Progenitor cell of endocrine pancreas (in vitro differentiated cells): ENCODE measurements around the gene ALLC. TPM values are rescaled to one million over a fixed set of nuclear protein-coding genes. Genes with fewer than 3 reads are reported as not detected.

Experiments used
- DNase-seq: peaks from one replicate; pipeline ENCODE4 v3.0.0; 2021; ENCODE audit warnings: low spot score; ENCODE audit not compliant: unreplicated experiment
- H3K27ac Mint-ChIP-seq: 2 replicates; pipeline ENCODE4 v1.8.0; 2021; ENCODE audit warnings: mild to moderate bottlenecking, moderate library complexity, mixed read lengths
- H3K27me3 Mint-ChIP-seq: 2 replicates; pipeline ENCODE4 v1.8.0; 2021; ENCODE audit warnings: mixed read lengths
- H3K36me3 Mint-ChIP-seq: 2 replicates; pipeline ENCODE4 v1.8.0; 2022; ENCODE audit warnings: mixed read lengths; ENCODE audit not compliant: insufficient read depth
- H3K4me1 Mint-ChIP-seq: 2 replicates; pipeline ENCODE4 v1.8.0; 2021; ENCODE audit warnings: low read depth, mixed read lengths
- H3K4me3 Mint-ChIP-seq: 2 replicates; pipeline ENCODE4 v1.8.0; 2021; ENCODE audit warnings: low read depth, mild to moderate bottlenecking, moderate library complexity, mixed read lengths
- H3K9me3 Mint-ChIP-seq: 2 replicates; pipeline ENCODE4 v1.8.0; 2021; ENCODE audit warnings: low read depth, mixed read lengths
- CTCF ChIP-seq: fragments of 200-600 bp; sonication (generic); IDR thresholded peaks from one replicate; pipeline ENCODE4 v1.5.0; 2021; ENCODE audit warnings: antibody characterized with exemption, mild to moderate bottlenecking; ENCODE audit not compliant: unreplicated experiment
- total RNA-seq: library from RNA; stranded (reverse); gene quantifications from 2 replicates; pipeline ENCODE4 v1.2.1, GENCODE V29; 2021

ALLC gene
- total RNA-seq, 1 donor from 2014 or later, result not detected

- no peak for TF ChIP-seq CTCF
- Mint-ChIP-seq H3K4me1 (no peaks in the 10 kb centered on the region), H3K36me3 (no peaks in the 10 kb centered on the region), H3K27ac (no peak overlapping the region), H3K27me3 (peaks cover 16% of the 10 kb centered on the region), H3K9me3 (no peaks in the 10 kb centered on the region), H3K4me3 (no peak overlapping the region)
- DNase-seq, result no peak
These were observed 21.8 kb downstream of the ALLC start for GRCh38 chr2:3679616-3680393.

- DNase-seq, result no peak
- Mint-ChIP-seq H3K27me3 (peaks cover 16% of the 10 kb centered on the region), H3K27ac (no peak overlapping the region), H3K4me1 (no peaks in the 10 kb centered on the region), H3K9me3 (peaks cover 4% of the 10 kb centered on the region), H3K36me3 (no peaks in the 10 kb centered on the region), H3K4me3 (no peak overlapping the region)
- TF ChIP-seq CTCF, result no peak
These were observed 22.7 kb downstream of the ALLC start for GRCh38 chr2:3680548-3681345.

GRCh38 chr2:3681625-3682024 lies 23.6 kb downstream of the ALLC start:
- Mint-ChIP-seq H3K9me3 (peaks cover 4% of the 10 kb centered on the region), H3K36me3 (no peaks in the 10 kb centered on the region), H3K27ac (no peak overlapping the region), H3K27me3 (peaks cover 22% of the 10 kb centered on the region), H3K4me3 (no peak overlapping the region), H3K4me1 (no peaks in the 10 kb centered on the region)
- no peak for DNase-seq
- no peak for TF ChIP-seq CTCF

GRCh38 chr2:3682811-3683210 lies 24.8 kb downstream of the ALLC start:
- TF ChIP-seq CTCF, result no peak
- Mint-ChIP-seq H3K27me3 (peaks cover 17% of the 10 kb centered on the region), H3K36me3 (no peaks in the 10 kb centered on the region), H3K4me1 (no peaks in the 10 kb centered on the region), H3K9me3 (peaks cover 4% of the 10 kb centered on the region), H3K4me3 (no peak overlapping the region), H3K27ac (no peak overlapping the region)
- no peak for DNase-seq

- H3K4me1 Mint-ChIP-seq, result no peaks in the 10 kb centered on the region
- H3K27me3 Mint-ChIP-seq, result peaks cover 9% of the 10 kb centered on the region
- peaks cover 4% of the 10 kb centered on the region for H3K9me3 Mint-ChIP-seq
- no peak overlapping the region for H3K27ac Mint-ChIP-seq
- TF ChIP-seq CTCF, result no peak
- no peak overlapping the region for H3K4me3 Mint-ChIP-seq
- no peak for DNase-seq
- H3K36me3 Mint-ChIP-seq, result no peaks in the 10 kb centered on the region
These were observed 25.9 kb downstream of the ALLC start for GRCh38 chr2:3683748-3684454.
